CD4-positive, alpha-beta T cell treated with Interleukin-4 for 4 hours (primary cell): ENCODE measurements around the gene CD300C.
"Not testable (repeated sequence)": the region's sequence is repeated elsewhere in the genome, so short reads cannot be mapped to it uniquely, and the experiment has no call there.

Source experiments
- DNase-seq: peaks from one replicate; pipeline ENCODE4 v3.0.0-alpha.2; 2020

The CD300C gene

DNA sequence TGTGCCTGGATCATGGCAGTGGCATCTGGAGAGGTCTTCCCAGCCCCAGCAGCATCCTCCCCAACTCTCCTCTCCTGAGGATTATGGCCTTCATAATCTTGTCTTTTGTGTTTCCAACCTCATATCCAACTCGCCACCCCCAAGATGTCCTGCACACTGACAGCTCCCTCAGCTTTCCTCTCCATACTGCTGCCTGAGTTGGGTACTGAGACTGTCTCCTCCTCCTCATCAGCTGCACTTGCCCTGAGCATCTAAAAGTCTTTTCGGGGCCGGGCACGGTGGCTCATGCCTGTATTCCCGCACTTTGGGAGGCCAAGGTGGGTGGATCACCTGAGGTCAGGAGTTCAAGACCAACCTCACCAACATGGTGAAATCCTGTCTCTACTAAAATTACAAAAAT lies 16.7 kb downstream of the CD300C start:
- DNase-seq: no peak

DNA sequence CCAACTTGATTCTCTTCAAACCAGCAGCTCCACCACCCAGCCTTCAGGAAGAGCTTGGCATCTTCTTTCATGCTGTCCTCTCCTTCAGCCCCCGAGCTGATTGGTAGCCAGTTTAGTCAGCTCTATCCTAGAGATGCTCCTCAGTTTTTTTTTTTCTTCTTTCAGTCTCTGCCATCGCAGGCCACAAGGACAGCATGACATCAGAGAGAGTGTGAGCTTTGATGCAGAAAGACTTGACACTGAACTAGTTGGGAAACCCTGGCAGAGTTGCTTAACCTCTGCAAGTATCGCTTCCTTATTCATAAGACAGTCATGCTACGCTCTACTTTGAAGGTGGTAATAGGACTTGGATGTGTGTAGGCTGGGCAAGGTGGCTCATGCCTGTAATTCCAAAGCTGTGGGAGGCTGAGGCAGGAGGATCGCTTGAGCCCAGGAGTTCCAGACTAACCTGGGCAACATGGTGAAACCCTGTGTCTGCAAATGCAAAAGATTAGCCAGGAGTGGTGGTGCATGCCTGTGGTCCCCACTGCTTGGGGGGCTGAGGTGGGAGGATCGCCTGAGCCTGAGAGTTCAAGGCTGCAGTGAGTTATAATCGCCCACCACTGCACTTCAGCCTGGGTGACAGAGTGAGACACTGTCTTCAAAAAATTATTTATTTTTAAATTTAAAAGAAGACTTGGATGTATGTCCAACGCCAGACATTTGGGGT lies 17.3 kb downstream of the CD300C start:
- DNase-seq: peak; percentile 26

DNA sequence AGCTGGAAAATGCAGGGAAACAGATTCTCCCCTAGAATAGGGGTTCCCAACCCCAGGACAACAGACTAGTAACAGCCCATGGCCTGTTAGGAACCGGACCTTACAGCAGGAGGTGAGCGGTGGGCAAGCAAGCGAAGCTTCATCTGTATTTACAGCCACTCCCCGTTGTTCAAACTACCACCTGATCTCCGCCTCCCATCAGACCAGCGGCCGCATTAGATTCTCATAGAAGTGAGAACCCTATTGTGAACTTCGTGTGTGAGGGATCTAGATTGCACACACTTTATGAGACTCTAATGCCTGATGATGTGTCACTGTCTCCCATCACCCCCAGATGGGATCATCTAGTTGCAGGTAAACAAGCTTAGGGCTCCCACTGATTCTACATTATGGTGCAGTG lies 18.2 kb downstream of the CD300C start:
- DNase-seq: no peak

DNA sequence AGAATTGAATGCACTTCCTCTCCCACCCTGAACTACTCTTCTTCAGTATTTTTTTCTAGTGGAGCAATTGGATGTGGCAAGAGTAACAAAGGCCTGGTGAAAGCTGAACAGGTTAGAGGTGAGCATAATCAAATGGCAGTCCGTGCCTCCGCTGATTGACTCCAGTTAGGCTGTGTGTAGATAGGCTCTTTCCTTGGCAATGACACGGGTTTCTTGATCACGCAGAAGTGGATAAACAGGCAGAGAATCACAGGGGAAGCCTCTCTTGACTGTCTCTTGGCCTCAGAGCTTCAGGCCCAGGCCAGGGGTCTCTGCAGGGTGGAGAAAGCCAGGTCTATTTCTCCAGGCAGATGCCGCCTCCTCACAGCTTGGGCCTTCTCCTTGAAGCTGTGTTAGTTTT lies 18.8 kb downstream of the CD300C start:
- DNase-seq: no peak

DNA sequence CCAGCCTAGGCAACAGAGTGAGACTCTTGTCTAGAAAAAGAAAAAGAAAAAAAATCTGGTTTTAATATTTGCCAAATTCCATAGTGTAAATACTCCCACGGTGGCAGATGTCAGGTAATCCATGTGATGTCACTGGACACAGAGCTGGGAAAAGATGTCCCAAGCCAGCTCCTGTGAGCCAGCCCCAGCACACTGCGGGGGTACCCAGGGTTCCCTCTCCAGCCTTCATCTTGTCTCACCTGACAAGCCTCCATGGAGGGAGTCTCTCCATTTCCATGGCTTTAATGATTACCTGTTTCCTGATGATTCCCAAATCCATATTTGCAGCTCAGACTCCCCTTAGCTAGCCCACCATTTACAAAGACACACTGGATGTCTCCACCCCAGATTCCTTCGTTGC lies 19.2 kb downstream of the CD300C start:
- DNase-seq: no peak

DNA sequence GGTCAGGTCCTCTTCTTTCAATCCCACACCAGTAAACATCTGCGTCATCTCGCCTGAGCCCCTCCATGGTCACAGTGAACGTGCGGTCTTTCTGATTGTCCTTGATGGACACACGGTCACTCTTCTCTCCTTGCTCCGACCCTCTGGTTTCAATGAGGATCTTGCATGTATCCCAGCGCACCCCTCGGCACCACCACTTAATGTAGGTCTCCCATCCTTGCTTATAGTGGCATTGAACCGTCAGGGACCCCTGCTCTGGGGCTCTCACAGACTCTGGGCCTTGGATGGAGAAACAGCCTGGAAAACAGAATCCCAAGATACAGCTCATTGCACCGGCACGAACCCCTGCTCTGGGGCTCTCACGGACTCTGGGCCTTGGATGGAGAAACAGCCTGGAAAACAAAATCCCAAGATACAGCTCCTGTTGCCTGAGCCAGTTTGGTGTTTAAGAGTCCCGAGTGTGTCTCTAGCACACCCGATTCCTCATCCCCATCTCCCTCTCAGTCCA lies 20.1 kb downstream of the CD300C start:
- no peak for DNase-seq

DNA sequence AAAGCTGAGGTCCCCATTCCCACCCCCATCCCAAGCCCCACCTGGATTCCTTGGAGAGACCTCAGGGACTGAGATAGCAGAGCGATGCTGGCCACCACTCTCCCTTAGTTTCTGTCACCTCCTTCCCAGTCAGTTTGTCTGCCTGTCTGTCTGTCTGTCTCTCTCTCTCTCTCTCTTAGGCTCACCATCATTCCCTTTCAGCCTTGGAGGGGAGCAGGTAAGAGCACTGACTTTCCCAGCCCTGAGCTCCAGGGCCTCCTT lies 20.5 kb downstream of the CD300C start:
- no peak for DNase-seq

DNA sequence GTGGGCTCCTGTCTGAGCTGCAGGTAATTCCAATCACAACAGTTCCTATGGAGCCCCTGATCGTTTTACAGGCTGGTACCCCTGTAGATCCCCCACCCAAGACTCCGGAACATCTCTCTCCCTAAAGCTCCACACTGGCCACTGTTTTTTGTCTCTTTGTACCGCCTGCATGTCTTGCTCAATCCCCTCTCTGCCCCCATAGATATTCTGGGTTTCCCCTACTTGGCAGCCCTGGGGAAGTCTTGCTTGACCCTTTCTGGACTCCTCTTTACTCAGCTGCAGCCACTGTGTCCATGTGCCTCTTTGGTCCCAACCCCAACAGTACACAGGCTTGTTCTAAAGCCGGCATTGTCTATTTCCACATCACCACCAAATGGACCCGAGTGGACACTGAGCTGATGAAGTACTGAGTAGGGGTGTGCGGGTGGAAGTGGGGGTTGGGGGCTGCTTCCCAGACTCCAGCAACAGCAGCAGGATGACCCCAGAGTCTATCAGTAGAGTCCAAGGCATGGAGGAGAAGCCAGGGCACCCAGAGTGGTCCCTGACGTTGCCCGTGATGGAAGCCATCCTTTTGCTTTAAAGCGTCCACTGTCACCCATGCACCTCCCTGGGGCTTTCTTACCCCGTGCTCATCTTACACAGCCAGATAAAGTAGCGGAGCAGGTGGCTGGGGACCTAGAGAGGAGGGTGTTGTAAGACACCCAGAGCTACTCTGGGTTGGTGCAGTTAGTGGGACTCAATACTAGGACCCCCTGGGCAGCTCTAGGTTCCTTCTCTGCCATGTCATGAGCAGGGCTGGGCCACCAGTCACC lies 21.1 kb downstream of the CD300C start:
- DNase-seq: no peak

DNA sequence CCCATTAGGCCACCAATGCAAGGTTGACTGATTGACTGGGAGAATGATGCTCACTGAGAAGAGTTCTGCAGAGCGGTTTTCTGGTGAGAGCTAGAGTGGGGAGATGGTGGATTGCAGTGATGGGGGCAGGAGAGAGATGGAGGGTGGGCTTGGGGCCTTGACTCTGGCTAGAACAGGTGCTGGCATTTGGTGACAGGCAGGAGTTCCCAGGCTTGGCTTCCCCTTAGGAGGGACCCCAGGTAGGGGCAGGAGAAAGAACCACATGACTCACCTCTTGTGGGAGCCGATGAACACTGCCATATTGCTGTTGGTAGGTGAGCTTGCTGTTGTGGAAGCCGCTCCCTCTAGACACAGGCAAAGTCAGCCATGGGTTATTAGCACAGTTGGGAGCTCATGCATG lies 22.6 kb downstream of the CD300C start:
- no peak for DNase-seq

DNA sequence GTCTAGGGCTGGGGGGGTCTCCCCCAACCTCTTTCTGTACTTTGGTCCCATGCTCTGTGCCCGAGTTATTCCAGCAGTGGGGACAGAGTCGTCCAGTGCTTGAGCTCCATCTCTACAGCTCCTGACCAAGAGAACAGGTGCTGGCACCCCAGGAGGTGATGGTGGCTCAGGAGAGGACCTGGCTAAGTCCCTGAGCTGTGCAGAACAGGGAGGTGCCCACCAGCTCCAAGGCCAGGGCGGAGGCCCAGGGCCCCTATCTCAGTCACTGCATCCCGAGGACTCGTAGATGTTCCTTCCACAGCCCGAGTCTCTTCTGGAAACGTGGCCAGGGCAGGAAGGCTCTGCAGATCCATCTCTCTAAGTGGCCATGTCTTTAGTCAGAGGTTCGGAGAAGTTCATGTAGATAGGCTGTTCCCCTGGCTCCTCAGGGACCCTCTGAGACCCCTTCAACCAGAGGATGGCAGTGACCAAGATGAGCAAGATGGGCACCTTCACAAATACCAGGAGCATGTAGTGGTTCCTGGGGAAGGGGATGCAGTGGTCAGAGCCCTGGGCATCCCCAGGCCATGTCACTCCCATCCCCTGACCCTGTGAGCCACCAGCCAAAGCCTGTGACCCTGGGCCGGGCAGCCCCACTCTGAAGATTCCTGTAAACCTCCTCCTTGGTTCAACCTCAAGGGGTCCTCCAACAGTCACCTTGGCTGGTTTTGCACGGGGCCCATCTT lies 23.4 kb downstream of the CD300C start:
- no peak for DNase-seq

DNA sequence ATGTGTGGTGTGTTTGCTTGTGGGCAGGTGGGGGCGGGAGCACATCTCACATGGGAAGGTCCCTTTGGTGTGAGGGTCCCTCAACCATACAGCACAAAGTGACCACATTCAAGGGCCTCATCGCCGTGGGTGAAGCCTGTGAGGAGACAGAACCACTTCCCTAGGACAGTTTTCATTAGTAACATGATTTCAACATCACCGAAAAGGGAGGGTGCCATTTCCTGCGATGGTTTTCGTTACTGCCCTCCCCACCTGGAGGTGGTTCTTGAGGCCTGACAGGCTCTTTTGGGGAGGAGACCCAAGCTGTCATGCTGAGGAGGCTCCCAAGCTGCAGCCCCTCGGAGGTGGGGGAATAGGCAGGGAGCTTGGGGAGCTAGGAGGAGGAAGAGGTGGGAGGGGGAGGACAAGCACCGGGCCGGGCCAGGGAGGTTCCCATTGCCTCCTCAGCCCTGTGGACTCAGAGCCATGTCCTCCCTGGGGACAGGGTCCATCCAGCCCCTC lies 24.2 kb downstream of the CD300C start:
- peak; percentile 18 for DNase-seq

DNA sequence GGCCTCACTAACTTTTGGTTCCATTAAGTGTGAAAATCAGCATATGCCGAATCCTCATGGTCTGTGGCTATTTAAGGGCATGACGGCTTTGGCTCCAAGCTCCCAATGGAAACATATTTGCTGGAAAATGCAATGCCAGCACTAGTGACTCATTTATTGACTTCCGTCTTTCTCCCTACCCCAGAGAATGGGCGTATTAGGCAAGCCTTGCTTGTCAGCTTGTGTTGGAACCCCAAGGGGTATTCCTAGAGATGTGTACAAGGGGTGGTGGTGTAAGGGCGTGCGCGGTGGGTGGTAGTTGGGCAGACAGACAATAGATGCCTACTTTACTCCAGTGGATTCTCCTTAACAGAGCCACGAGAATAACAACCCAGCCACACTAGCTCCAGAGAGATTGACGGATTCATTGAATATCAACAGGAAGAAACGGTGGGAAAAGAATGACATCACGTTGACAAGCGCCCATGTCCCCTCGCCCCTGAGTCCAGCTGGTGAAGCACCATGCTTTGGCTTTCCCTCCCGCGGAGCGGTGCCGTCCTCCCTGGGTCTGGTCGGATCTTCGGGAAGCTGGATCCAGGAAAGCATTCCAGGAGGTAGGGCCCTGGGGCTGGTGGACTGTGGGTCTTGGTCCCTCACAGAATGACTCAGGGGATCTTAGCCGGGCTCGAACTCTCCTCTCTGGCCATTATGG lies 25.0 kb downstream of the CD300C start:
- no peak for DNase-seq

DNA sequence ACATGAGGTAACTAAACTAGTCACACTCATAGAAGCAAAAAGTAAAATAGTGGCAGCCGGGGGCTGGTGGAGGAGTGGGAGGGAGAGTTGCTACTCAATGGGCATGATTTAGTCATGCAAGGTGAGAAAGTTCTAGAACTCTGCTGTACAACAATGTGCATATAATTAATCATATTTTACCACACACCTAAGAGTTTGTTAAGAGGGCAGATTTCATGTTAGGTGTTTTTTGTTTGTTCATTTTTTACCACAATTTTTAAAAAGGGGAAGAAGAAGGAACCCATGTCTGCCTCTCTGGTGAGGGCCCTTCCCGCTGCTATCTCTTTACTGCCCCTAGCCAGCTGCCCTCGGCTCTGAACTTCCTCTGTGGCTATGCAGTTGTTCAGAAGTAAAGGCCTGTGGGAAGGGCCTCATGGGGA lies 25.9 kb downstream of the CD300C start:
- no peak for DNase-seq

DNA sequence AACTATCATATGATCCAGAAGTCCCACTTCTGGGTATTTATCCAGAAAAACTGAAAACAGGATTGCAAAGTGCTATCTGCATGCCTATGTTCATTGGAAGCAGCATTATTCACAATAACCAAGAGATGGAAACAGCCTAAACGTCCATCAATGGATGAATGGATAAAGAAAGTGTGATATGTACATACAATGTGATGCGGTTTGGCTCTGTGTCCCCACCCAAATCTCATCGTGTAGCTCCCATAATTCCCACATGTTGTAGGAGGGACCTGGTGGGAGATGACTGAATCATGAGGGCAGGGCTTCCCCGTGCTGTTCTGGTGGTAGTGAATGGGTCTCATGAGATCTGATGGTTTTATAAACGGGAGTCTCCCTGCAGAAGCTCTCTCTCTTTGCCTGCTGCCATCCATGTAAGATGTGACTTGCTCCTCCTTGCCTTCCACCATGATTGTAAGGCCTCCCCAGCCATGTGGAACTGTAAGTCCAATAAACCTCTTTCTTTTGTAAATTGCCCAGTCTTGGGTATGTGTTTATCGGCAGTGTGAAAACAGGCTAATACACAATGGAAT lies 27.4 kb downstream of the CD300C start:
- DNase-seq: not testable (repeated sequence)

DNA sequence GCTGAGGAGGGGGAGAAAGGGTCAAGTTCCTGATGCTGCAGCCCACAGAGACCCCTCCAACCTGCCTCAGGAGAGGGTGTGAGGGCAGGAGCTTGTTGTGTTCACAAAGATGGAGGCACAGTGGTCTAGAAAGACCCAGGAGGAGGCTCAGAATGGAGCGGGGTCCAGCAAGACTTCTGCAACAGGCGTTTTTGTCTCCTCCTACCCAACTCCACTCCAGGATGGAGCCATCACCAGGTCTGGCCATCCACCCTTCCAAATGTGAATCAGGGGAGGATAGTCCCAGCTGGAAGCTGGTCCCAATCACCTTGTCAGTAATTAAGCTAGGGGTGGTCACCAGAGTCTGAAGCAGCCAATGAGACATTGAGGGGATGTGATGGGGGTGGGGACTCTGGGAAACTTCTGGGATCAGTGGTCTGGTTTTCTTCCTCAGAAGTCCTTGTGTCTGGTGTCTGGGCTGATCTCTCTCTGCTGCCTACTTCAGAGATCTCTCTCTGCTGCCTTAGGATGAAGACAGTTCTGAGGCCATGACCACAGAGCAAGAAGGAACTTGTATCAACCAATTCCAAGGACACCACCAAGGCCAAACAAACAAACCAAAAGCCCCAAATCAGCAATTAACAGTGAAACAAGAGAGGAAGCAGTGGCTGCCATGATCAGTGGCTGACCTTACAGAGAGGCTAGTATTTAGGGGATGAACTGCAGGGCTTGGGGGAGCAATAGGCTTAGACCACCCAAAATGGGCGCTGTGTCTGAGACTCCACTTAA lies 29.2 kb downstream of the CD300C start:
- DNase-seq: no peak

DNA sequence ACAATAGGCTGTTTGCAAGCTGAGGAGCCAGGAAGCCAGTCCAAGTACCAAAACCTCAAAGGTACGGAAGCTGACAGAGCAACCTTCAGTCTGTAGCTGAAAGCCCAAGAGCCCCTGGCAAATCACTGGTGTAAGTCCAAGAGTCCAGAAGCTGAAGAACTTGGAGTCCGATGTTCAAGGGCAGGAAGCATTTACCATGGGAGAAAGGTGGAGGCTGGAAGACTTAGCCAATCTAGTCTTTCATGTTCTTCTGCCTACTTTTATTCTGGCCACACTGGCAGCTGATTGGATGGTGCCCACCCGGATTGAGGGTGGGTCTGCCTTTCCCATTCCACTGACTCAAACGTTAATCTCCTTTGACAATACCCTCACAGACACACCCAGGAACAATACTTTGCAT lies 30.0 kb downstream of the CD300C start:
- no peak for DNase-seq

DNA sequence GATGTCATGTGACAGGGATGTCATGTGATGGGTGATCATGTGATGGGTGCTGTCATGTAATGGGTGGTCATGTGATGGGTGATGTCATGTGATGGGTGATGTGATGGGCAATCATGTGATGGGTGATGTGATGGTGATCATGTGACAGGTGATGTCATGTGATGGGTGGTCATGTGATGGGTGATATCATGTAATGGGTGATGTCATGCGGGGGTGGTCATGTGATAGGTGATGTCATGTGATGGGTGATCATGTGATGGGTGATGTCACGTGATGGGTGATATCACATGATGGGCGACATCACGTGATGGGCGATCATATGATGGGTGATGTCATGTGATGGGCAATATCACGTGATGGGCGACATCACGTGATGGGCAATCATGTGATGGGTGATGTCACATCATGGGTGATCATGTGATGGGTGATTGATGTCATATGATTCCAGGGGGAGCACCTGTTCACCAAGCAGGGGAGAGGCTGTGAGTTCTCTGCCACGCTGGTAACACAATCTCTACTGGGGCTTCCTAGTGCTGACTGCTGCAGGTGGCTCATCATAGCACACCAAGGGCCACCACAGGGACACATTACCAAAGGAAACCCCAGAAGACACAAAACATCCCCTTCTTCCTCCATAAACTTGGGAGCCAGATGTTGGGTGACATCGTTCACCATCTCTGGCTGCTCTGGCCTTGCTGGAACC lies 31.1 kb downstream of the CD300C start:
- no peak for DNase-seq

DNA sequence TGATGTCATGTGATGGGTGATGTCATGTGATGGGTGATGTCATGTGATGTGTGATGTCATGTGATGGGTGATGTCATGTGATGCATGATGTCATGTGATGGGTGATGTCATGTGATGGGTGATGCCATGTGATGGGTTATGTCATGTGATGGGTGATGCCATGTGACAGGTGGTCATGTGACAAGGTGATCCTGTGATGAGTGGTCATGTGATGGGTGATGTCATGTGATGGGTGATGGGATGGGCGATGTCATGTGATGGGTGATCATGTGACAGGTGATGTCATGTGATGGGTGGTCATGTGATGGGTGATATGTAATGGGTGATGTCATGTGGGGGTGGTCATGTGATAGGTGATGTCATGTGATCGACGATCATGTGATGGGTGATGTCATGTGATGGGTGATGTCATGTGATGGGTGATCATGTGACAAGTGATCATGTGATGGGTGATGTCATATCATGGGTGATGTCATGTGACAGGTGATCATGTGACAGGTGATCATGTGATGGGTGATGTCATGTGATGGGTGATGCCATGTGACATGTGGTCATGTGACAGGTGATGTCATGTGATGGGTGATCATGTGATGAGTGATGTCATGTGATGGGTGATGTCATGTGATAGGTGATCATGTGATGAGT lies 31.8 kb downstream of the CD300C start:
- no peak for DNase-seq

DNA sequence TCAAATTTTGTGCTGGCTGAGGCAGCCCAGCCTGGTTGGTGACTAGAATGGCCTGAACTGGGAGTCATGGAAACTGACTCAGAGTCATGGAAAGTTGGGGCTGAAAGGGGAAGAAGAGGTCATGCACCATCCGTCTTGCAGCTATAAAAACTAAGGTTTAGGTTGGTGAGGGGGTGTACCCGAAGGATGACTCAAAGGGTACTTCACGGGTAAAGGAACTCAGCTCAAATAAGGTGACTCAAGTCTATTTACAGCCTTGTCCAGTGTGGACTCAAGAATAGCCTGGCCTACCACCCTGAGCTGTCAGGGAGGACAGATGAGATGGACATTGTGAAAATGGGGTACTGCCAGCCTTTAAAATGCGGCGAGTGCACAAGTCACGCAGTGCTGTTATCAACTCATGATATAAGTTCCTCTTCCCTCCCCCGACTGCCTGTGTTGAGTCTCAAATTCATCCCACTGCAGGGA lies 33.3 kb downstream of the CD300C start:
- no peak for DNase-seq

DNA sequence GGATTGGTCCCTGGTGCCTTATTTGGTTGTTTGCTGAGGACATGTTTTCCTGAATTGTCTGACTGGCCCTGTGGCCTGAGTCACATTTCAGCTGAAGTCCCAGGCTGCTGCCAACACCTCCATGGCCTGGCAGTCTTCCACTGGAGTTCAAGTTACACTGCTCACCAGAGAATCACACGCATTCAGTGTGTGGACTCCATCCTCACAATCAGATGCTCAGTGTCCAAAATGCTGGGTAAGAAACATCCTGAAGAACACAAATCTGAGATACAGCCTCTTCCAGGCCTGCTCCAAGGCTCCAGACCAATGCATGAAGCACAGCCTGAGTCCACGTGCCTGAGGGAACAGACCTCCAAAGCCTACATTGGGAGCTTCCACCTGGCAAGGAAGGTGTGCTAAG lies 33.9 kb downstream of the CD300C start:
- DNase-seq: no peak

DNA sequence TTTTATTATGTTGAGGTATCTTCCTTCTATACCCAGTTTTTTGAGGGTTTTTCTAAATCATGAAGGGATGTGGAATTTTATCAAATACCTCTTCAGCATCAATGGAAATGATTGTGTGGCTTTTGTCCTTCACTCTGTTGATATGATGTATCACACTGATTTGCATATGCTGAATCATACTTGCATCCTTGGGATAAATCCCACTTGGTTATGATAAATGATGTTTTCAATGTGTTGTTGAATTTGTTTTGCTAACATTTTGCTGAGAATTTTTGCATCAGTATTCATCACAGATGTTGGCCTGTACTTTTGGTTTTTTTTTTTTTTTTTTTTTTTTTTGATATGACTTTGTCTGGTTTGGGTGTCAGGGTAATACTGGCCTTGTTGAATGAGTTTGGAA lies 37.8 kb downstream of the CD300C start:
- DNase-seq: no peak
